Stromal cell of bone marrow (primary cell): ENCODE measurements around the gene G6PC2.

ENCODE experiments used
- DNase-seq: peaks from one replicate; pipeline ENCODE4 v3.0.0-alpha.2; 2012; ENCODE audit warnings: low read depth

G6PC2 gene

DNA sequence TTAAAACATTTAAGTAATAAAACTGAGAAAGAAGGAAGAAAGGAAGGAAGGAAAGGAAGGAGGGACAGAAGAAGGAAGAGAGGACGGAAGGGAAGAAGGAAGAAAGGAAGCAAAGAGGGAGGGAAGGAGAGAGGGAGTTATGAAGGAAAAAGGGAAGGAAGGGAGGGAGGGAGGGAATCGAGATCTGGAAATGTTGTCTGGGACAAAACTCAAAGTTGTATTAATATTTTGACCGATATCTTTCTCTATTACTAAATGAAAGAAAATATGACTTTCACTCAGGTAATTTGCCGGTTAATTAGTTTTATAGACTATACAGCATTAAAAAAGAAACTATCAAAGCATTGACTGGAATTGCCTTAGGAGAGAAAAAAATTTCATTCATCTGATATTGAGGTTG, 44.4 kb downstream of the G6PC2 start:
- DNase-seq = no peak

DNA sequence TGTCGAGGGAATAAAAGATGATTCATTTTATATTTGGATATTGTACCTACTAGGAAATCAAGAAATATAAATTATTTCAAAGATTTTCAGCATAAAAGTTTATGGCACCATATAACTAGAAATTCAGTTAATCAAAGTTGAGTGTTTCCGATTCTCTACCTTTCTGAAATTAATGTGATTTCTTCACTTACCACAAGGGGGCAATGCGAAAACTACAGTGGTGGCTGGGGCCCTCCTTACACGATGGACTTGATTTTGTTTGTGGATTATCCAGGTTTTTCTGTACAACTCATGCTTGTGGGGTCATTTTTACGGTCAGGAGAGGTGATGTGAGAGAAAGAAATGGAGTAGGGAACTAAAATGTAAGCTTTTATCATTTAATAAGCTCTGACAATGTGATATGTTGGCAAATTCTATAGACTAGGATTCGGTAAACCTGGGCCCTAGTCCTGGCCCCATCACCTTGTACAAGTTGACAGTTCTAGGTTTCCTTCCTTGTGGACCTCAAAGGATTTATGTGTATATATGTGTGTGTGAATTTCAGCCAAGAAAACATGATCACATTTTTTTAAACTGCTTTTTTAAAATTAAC, 47.6 kb downstream of the G6PC2 start:
- DNase-seq = no peak

DNA sequence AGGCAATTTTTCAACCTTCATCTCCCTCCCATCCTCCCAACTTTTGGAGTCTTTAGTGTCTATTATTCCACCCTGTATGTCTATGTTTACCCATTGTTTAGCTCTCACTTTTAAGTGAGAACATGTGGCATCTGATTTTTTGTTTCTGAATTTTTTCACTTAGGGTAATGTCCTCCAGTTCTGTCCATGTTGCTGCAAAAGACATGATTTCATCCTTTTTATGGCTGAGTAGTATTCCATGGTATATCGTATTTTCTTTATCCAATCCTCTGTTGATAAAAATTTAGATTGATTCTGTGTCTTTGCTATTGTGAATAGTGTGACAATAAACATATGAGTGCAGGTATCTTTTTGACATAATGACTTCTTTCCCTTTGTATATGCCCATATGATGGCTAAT, 48.2 kb downstream of the G6PC2 start:
- no peak for DNase-seq

DNA sequence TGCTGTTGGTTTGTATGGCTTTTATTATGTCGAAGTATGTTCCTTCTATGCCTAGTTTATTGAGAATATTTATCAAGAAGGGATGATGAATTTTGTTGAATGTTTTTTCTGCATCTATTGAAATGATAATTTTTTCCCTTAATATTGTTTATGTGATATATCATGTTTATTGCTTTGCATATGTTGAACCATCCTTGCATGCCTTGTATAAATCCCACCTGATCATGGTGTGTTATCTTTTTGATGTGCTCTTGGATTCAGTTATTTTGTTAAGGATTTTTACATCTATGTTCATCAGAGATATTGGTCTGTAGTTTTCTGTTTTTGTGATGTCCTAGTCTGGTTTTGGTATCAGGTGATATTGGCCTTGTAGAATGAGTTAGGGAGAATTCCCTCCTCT, 50.8 kb downstream of the G6PC2 start:
- no peak for DNase-seq

DNA sequence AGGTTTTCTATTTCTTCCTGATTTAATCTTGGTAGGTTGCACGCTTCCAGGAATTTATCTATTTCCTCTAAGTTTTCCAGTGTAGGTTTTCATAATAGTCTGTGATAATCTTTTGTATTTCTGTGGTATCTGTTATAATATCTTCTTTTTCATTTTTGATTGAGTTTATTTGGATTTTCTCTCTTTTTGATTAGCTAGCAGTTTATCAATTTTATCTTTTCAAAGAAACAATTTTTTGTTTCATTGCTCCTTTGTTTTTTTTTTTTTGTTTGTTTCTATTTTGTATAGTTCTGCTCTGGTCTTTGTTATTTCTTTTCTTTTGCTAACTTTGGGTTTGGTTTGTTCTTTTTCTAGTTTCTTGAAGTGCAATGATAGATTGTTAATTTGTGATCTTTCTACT, 51.3 kb downstream of the G6PC2 start:
- no peak for DNase-seq

DNA sequence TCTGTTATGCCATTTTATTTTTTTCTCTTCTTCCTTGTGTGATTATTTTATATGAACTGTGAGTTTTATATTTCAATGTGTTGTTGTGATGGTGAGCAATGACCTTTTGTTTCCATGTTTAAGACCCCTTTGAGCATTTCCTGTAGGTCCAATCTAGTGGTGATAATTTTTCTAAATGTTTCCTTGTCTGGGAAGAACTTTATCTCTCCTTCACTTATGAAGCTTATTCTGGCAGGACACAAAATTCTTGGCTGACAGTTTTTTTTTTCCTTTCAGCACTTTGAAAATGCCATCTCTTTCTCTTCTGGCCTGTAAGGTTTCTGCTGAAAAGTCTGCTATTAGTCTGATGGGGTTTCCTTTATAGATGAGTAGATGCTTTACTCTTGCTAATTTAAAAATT, 53.2 kb downstream of the G6PC2 start:
- DNase-seq = no peak

DNA sequence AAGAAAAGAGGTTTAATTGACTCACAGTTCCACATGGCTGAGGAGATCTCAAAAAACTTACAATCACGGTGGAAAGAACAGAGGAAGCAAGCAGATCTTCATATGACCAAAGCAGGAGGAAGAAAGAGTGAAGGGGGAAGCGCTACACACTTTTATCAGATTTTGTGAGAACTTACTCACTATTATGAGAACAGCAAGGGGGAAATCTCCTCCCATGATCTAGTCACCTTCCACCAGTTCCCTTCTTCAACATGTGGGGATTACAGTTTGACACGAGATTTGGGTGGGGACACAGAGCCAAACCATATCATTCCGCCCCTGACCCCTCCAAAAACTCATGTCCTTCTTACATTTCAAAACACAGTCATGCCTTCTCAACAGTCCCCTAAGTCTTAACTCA, 54.2 kb downstream of the G6PC2 start:
- no peak for DNase-seq

DNA sequence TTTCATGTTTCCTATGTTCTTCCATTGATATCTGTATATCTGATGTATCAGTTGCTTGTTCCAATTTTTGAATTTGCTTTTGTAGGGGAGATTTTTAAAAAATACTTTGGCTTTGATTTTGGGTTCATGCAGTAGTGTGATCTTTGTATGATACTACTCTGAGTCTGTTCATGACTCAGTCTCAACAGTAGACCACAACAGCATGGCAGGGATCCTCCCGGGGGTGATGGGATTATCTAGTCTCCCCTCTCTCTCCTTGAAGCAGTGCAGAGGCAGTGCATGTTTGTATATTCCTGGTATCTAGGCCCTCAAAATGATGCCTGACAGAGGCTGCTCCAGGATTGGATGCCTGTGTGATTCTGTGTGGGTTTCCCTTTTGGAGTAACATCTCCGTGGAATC, 55.3 kb downstream of the G6PC2 start:
- no peak for DNase-seq
